Measurements from ENCODE around the gene PGPEP1. TPM values are rescaled to one million over a fixed set of nuclear protein-coding genes. Genes with fewer than 3 reads are reported as not detected.

Gene PGPEP1
- total RNA-seq, 1 experiment from 2014 or later = 11.4 TPM

- TF ChIP-seq EZH2phosphoT487 (IDR thresholded peaks at IDR 0.05; ENCODE audit: borderline replicate concordance, low read length) (no peak), EZH2 (IDR thresholded peaks at IDR 0.05; ENCODE audit: low read length, unreplicated experiment) (no peak), CTCF (conservative IDR thresholded peaks at IDR 0.05; ENCODE audit: low read depth, low read length) (no peak)
- ChIA-PET CTCF (no interaction called here), POLR2A (ENCODE audit: unreplicated experiment) (no interaction called here)
- Histone ChIP-seq H3F3A (ENCODE audit: low read length, unreplicated experiment) (no peaks in the 10 kb centered on the region), H3K4me3 (ENCODE audit: low read length) (no peak overlapping the region), H3K79me2 (ENCODE audit: low read length) (no peaks in the 10 kb centered on the region), H3K27ac (ENCODE audit: low read length) (no peak overlapping the region), H3K4me1 (ENCODE audit: insufficient read depth, low read length) (peaks cover 17% of the 10 kb centered on the region), H3K9me2 (replicated peaks; ENCODE audit: low read length) (no peaks in the 10 kb centered on the region), H3K4me2 (ENCODE audit: low read length) (no peak overlapping the region), H3K36me3 (ENCODE audit: low read depth, low read length) (no peaks in the 10 kb centered on the region), H2AFZ (ENCODE audit: low read length) (no peak overlapping the region), H3K27me3 (ENCODE audit: low read length) (no peaks in the 10 kb centered on the region), H3K9me3 (ENCODE audit: low read length) (no peaks in the 10 kb centered on the region), H3K9ac (ENCODE audit: low read length) (no peak overlapping the region), H4K20me1 (ENCODE audit: low read length) (no peaks in the 10 kb centered on the region)
- intact Hi-C loops (cut with micrococcal nuclease) = no loop called here
- ATAC-seq (no peak), DNase-seq (peak; percentile 61)
- BruUV-seq (replicated peaks) = no TSS peak
Observed at GRCh38 chr19:18294467-18294864, 45.9 kb upstream of the PGPEP1 start.

GRCh38 chr19:18295034-18295451 lies 45.4 kb upstream of the PGPEP1 start:
- Histone ChIP-seq H3F3A (ENCODE audit: low read length, unreplicated experiment) (no peaks in the 10 kb centered on the region), H3K4me2 (ENCODE audit: low read length) (no peak overlapping the region), H3K79me2 (ENCODE audit: low read length) (no peaks in the 10 kb centered on the region), H3K36me3 (ENCODE audit: low read depth, low read length) (no peaks in the 10 kb centered on the region), H3K27me3 (ENCODE audit: low read length) (no peaks in the 10 kb centered on the region), H3K4me3 (ENCODE audit: low read length) (no peak overlapping the region), H3K9ac (ENCODE audit: low read length) (no peak overlapping the region), H3K9me2 (replicated peaks; ENCODE audit: low read length) (no peaks in the 10 kb centered on the region), H3K27ac (ENCODE audit: low read length) (no peak overlapping the region), H3K4me1 (ENCODE audit: insufficient read depth, low read length) (peaks cover 17% of the 10 kb centered on the region), H2AFZ (ENCODE audit: low read length) (no peak overlapping the region), H3K9me3 (ENCODE audit: low read length) (no peaks in the 10 kb centered on the region), H4K20me1 (ENCODE audit: low read length) (no peaks in the 10 kb centered on the region)
- intact Hi-C loops (cut with micrococcal nuclease) = no loop called here
- TF ChIP-seq CTCF (conservative IDR thresholded peaks at IDR 0.05; ENCODE audit: low read depth, low read length) = no peak
- no peak for TF ChIP-seq EZH2phosphoT487 (IDR thresholded peaks at IDR 0.05; ENCODE audit: borderline replicate concordance, low read length)
- TF ChIP-seq EZH2 (IDR thresholded peaks at IDR 0.05; ENCODE audit: low read length, unreplicated experiment) = no peak
- DNase-seq (no peak), ATAC-seq (no peak)
- POLR2A ChIA-PET (ENCODE audit: unreplicated experiment) = no interaction called here
- no TSS peak for BruUV-seq (replicated peaks)
- CTCF ChIA-PET = no interaction called here

- no peaks in the 10 kb centered on the region for H3K79me2 ChIP-seq (ENCODE audit: low read length)
- intact Hi-C loops (cut with micrococcal nuclease) = no loop called here
- no peak overlapping the region for H3K9ac ChIP-seq (ENCODE audit: low read length)
- H3K9me3 ChIP-seq (ENCODE audit: low read length) = no peaks in the 10 kb centered on the region
- ATAC-seq (no peak), DNase-seq (no peak)
- ChIA-PET CTCF (no interaction called here), POLR2A (ENCODE audit: unreplicated experiment) (no interaction called here)
- no peaks in the 10 kb centered on the region for H3K27me3 ChIP-seq (ENCODE audit: low read length)
- H3K4me2 ChIP-seq (ENCODE audit: low read length) = no peak overlapping the region
- no peaks in the 10 kb centered on the region for H3K9me2 ChIP-seq (replicated peaks; ENCODE audit: low read length)
- no peak for TF ChIP-seq EZH2phosphoT487 (IDR thresholded peaks at IDR 0.05; ENCODE audit: borderline replicate concordance, low read length)
- no peak for TF ChIP-seq CTCF (conservative IDR thresholded peaks at IDR 0.05; ENCODE audit: low read depth, low read length)
- no peak for TF ChIP-seq EZH2 (IDR thresholded peaks at IDR 0.05; ENCODE audit: low read length, unreplicated experiment)
- no peaks in the 10 kb centered on the region for H3F3A ChIP-seq (ENCODE audit: low read length, unreplicated experiment)
- H3K27ac ChIP-seq (ENCODE audit: low read length) = no peak overlapping the region
- H2AFZ ChIP-seq (ENCODE audit: low read length) = no peak overlapping the region
- H3K4me3 ChIP-seq (ENCODE audit: low read length) = no peak overlapping the region
- H4K20me1 ChIP-seq (ENCODE audit: low read length) = no peaks in the 10 kb centered on the region
- no TSS peak for BruUV-seq (replicated peaks)
- no peaks in the 10 kb centered on the region for H3K36me3 ChIP-seq (ENCODE audit: low read depth, low read length)
- H3K4me1 ChIP-seq (ENCODE audit: insufficient read depth, low read length) = peaks cover 16% of the 10 kb centered on the region
Observed at GRCh38 chr19:18297308-18297707, 43.1 kb upstream of the PGPEP1 start.
